OCI-M2 (cell line): Measurements from ENCODE around the gene RASSF7.

Experiments used
- DNase-seq: peaks from one replicate; lab custom pipeline; 2025; ENCODE audit not compliant: unreplicated experiment; lab: John Stamatoyannopoulos, UW

RASSF7 gene

DNA sequence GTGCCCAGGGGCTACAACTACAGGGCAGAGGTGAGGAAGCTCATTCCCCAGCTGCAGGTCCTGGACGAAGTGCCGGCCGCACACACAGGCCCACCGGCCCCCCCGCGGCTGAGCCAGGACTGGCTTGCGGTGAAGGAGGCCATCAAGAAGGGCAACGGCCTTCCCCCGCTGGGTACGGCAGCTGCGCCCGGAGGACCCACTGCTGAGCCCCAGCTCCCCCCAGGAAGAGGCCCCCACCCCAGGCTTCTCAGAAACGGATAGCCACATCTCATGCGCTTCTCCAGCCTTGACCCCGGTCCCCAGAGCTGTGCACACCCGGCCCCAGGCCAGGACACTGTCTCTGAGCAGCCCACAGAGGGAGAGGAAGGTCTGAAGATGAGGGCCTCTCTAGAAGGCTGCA is 9.6 kb upstream of the RASSF7 start:
- DNase-seq, result no peak

GRCh38 chr11:551596-551995 is 9.2 kb upstream of the RASSF7 start:
- DNase-seq, result no peak

- DNase-seq, result no peak
These were observed 7.4 kb upstream of the RASSF7 start for GRCh38 chr11:553083-553987.

- no peak for DNase-seq
These were observed 6.8 kb upstream of the RASSF7 start for GRCh38 chr11:553988-554340.

DNA sequence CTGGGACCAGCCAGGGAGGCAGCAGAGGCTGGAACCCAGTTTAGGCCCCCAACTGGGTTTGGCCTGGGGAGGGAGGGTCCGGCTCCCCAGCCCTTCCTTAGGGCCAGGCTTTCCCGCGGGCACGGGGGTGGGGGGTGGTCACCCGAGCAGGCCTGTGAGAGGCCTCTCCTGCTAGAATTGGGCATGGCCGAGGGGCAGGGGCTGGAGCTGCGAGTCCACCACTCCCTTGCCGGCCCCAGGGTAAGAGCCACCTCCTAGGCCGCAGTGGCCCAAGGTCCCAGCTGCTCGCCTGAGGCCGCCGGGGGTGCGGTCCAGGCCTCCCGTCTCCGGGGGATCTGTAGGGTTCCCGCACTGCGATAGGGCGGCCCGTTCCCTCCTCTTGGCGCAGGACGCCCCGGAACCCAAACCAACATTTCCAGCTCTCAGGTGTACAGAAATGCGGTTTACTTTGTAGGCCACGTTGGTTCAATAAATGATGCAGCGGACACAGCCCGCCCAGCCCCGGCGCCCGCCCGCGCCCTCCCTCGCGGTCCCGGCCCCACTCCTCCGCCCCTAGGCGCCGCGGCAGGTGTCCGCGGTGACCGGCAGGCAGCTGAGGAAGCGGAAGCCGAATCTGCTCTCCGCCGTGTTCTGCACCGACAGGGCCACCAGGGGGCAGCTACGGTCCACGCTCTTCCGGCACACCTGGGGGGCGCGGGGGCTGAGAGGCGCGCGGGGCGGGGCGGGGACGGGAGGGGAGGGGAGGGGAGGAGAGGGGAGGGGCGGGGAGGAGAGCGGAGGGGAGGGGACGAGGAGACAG is 6.1 kb upstream of the RASSF7 start:
- no peak for DNase-seq

DNA sequence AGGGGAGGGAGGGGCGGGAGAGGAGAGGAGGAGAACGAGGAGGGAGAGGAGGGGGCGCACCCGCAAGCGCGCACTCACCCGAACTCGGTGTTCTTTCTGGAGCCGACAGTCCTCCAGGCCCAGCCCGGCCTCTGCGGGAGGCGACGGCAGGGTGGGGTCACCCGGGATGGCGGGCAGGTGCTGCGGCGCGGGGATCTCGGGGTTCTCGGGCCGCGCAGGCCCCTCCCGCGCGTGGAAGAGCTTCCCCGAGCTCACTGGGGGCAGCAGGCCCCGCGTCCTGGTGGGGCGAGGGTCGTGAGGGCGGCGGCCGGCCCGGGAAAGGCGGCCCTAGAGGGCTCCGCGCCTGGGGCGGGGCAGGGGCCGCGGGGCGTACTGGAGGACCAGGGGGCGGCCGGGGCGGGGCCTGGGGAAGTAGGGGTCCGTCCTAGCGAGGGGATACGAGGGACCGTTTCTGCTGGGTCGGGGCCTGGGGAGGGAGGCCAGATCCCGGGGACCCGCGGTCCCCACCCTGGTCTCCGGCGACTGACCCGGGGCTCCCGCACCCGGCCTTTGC is 5.5 kb upstream of the RASSF7 start:
- DNase-seq, result no peak

- no peak for DNase-seq
These were observed 4.7 kb upstream of the RASSF7 start for GRCh38 chr11:555780-556661.

- no peak for DNase-seq
These were observed 4.0 kb upstream of the RASSF7 start for GRCh38 chr11:556662-557256.

DNA sequence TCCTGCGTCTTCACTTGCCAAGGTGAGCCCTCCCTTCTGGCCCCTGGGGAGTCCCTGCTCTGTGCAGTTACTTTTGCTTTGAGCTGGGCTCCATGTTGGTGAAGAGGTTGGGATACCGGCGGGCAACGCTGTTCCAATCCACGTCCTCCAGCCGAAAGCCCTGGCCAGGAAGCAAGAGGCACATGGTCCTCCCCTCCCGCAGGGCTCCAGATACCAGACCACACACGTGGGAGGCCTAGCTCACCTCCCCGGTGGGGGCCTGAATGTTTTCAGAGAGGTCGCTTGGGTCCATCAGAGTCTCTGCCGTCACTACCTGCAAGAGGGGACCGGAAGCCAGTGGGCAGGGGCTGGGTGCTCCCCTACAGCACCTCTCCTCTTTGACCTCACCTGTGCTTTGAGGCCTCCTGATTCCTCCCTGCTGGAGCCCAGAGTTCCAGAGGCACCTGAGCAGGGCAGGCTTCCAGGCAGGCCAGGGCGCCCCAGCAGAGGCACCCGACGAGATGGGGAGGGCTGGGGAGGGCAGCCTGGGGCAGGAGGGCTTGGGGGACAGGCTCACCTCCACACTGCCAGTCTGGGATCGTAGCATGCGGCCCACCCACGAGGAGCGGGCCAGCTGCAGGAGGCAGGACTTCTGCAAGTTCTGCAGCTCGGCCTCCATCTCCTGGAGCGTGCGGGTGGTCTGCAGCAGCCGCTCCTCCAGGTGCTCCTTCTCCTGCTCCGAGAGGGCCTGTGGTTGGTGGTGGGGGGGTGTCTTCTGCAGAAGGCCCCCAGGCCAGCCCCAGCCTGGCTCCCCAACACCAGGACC is 3.2 kb upstream of the RASSF7 start:
- DNase-seq, result no peak

DNA sequence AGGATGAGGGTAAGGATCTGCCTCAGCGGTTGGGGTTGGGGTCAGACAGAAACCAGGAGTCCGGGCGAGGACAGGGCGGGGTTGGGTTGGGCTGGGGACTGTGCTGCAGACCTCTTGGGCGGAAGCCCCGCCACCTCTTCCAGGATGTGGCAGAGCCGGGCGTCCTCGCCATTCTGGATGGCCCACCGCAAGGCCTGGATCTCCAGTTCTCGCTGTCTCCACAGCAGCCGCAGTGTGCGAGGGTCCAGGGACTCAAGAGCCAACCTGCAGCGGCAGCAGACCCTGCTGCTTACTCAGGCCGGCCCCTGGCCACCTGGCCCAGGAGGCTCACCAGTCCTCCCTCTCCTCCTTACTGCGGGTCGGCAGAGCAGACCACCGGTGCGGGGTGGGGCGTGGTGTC is 2.3 kb upstream of the RASSF7 start:
- no peak for DNase-seq

- no peak for DNase-seq
These were observed 1.6 kb upstream of the RASSF7 start for GRCh38 chr11:559020-559620.

DNA sequence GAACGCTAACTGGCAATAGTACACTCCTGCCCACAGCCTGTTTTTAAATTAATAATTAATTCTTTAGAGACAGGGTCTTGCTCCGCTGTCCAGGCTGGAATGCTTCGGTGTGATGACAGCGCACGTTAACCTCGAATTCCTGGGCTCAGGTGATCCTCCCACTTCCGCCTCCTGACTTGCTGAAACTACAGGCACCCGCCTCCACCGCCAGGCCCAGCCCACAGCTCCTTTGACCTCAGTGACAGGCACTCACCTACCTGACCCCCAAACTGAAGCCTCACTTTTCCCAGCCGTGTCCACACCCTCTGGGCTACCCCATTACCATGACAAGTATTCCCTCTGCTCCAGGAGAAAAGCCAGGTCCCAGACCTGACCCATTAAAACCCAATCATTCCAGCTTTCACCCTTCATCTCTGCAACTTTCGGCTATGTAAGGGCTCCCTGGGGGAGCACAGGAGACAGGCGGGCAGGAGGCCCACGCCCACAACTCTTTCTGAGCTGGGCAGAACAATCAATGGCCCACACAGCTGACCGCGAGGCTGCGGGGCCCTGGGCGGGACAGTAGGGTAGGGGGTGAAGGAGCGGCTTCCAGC is 962 bp upstream of the RASSF7 start:
- no peak for DNase-seq

DNA sequence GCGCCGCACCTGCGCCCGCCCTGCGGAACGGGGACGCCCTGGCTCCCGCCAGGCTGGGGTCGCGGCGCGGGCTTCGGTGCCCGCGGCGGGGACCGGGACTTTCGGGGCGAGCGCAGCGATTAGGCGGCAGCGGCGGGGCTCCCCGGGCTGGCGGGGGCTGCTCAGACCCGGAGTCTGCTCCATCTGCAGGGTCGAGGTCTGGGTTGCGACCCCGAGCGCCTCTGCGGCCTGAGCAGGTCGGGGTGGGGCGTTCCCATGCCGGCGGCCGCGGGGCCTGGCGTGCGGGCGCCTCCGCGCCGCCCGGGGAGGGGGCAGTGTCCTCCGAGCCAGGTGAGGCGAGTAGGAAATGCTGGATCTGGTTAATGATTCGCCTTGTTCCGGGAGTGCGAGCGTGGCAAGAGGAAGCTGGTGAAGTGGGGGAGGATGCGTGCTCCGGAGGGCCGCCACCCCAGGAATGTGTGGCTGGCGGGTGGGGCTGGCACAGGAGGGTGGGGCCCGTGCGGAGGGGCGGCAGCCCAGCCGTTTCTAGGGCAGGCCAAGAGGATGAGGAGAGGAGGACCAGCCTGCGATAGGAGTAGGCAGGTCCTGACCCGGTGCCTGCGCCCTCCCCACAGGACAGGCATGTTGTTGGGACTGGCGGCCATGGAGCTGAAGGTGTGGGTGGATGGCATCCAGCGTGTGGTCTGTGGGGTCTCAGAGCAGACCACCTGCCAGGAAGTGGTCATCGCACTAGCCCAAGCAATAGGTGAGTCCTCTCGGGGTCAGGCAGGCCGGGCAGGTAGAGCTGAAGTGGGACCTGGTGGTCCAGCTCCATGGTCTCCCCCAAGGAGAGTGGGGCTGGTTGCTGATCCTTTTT is 606 bp downstream of the RASSF7 start:
- DNase-seq, result no peak

DNA sequence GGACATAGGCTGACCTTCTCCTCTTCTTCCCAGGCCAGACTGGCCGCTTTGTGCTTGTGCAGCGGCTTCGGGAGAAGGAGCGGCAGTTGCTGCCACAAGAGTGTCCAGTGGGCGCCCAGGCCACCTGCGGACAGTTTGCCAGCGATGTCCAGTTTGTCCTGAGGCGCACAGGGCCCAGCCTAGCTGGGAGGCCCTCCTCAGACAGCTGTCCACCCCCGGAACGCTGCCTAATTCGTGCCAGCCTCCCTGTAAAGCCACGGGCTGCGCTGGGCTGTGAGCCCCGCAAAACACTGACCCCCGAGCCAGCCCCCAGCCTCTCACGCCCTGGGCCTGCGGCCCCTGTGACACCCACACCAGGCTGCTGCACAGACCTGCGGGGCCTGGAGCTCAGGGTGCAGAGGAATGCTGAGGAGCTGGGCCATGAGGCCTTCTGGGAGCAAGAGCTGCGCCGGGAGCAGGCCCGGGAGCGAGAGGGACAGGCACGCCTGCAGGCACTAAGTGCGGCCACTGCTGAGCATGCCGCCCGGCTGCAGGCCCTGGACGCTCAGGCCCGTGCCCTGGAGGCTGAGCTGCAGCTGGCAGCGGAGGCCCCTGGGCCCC is 1.4 kb downstream of the RASSF7 start:
- no peak for DNase-seq

DNA sequence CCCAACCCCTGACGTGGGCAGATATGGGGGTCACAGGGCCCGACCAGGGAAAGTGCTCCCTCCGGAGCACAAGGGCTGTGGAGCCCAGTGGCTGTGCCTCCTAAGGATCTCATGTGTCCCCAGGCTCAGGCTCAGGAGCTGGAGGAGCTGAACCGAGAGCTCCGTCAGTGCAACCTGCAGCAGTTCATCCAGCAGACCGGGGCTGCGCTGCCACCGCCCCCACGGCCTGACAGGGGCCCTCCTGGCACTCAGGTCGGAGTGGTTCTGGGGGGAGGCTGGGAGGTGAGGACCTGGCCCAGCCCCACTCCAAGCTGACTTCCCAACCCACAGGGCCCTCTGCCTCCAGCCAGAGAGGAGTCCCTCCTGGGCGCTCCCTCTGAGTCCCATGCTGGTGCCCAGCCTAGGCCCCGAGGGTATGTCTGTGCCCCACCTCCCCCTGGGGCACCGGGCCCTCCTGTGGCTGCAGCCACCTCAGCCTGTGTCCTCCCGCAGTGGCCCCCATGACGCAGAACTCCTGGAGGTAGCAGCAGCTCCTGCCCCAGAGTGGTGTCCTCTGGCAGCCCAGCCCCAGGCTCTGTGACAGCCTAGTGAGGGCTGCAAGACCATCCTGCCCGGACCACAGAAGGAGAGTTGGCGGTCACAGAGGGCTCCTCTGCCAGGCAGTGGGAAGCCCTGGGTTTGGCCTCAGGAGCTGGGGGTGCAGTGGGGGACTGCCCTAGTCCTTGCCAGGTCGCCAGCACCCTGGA is 2.5 kb downstream of the RASSF7 start:
- DNase-seq, result no peak

DNA sequence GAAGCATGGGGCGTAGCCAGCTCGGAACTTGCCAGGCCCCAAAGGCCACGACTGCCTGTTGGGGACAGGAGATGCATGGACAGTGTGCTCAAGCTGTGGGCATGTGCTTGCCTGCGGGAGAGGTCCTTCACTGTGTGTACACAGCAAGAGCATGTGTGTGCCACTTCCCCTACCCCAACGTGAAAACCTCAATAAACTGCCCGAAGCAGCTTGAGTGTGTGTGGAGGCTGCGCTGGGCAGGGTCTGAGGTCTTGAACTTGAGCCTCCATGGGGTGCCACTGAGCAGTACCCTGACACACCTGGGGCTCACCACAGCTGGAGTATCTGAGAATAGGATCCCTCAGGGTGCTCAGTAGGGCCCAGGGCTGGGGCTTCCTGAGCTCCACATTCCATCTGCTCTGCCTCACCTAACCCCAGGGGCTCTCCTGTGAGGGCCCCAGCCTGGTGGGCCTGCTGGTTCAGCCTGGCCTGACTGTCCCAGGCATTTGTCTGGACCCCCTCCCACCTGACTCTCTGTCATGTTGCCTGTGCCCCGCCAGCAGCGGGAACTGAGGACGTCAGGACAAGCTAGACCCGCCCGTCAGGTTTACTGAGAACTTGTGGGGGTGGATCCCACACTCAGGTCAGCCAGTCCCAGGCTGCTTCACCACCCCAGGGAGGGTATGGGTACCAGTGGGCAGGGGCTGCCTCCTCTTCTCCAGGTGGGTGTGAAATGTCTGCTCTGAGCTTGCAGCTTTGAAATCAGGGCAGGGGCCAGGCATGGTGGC is 3.2 kb downstream of the RASSF7 start:
- no peak for DNase-seq
